K562 (cell line): ENCODE measurements around the gene E2F1. TPM values are rescaled to one million over a fixed set of nuclear protein-coding genes. Genes with fewer than 3 reads are reported as not detected.

Experiments
- ATAC-seq: fragments of 200-7000 bp; cut with Tn5 transposase; 3 replicates; pipeline ENCODE4 v1.9.1; 2020; ENCODE audit warnings: moderate library complexity
- BruUV-seq: library from RNA; stranded (reverse); fragments of 400-500 nt; replicated peaks from 2 replicates; lab custom pipeline; 2021; lab: Mats Ljungman, UMichigan
- CTCF ChIA-PET: fragments of 300-600 bp; formaldehyde crosslinking; extraction: SDS; loops from one replicate; lab custom pipeline; 2021; ENCODE audit warnings: low intra/inter-chr PET ratio; lab: Yijun Ruan, JAX
- POLR2A ChIA-PET: fragments of 300-600, 350-650 bp; sonication (Branson Sonifier 250); formaldehyde crosslinking; extraction: SDS; loops from one replicate; lab custom pipeline; 2021; ENCODE audit warnings: antibody characterized with exemption, inconsistent platforms; lab: Yijun Ruan, JAX
- DNase-seq, 4 experiments: peaks; one replicate each; pipeline versions ENCODE4 v3.0.0 to v3.0.0-alpha.2; 2011 to 2018; ENCODE audit warnings: low spot score in 3 of 4, mixed read lengths in 3 of 4; ENCODE audit errors: extremely low read depth in 1 of 4
- FAIRE-seq: peaks from 2 replicates; lab custom pipeline; 2011; peaks lifted over from hg19 to GRCh38; lab: Jason Lieb, UNC
- H2AFZ ChIP-seq: 2 replicates; pipeline ENCODE4 v1.6.0; 2011; ENCODE audit warnings: low read depth, low read length, control low read depth, inconsistent platforms
- H3K27ac ChIP-seq: fragments of 200-600 bp; 3 replicates; pipeline ENCODE4 v1.8.0; 2011; ENCODE audit warnings: low read depth, mild to moderate bottlenecking, control low read depth, inconsistent platforms, low read length, moderate library complexity, mixed read lengths; ENCODE audit errors: extremely low read depth
- H3K27me3 ChIP-seq, 2 experiments: fragments of 300-600 bp in 1 of 2; 2 replicates in 1 of 2; 3 replicates in 1 of 2; pipeline versions ENCODE4 v1.6.0 to v1.8.0; 2011; ENCODE audit warnings: inconsistent platforms in 2 of 2, low read length in 2 of 2, mild to moderate bottlenecking in 1 of 2, mixed read lengths in 1 of 2, moderate library complexity in 1 of 2; ENCODE audit not compliant: control insufficient read depth in 2 of 2, insufficient read depth in 2 of 2
- H3K36me3 ChIP-seq: fragments of 300-600 bp; 3 replicates; pipeline ENCODE4 v1.8.0; 2011; ENCODE audit warnings: mild to moderate bottlenecking, low read length, inconsistent platforms; ENCODE audit not compliant: control insufficient read depth, insufficient read depth
- H3K4me1 ChIP-seq, 2 experiments: fragments of 200-600 bp in 1 of 2; replicated peaks in 1 of 2; 2 replicates in 1 of 2; 3 replicates in 1 of 2; pipeline versions ENCODE4 v1.5.1 to v1.8.0; 2011; ENCODE audit warnings: inconsistent platforms in 2 of 2, low read length in 2 of 2, mild to moderate bottlenecking in 1 of 2, mixed read lengths in 1 of 2, moderate library complexity in 1 of 2; ENCODE audit not compliant: control insufficient read depth in 2 of 2, insufficient read depth in 2 of 2
- H3K4me2 ChIP-seq: 2 replicates; pipeline ENCODE4 v1.6.1; 2011; ENCODE audit warnings: low read length, control low read depth, inconsistent platforms, mixed read lengths; ENCODE audit not compliant: insufficient read depth
- H3K4me3 ChIP-seq: fragments of 200-600 bp; sonication (generic), shearing (Covaris generic); 2 replicates; pipeline ENCODE4 v1.5.1; 2016; ENCODE audit warnings: control low read depth, inconsistent platforms
- H3K79me2 ChIP-seq: fragments of 200-600 bp; 3 replicates; pipeline ENCODE4 v1.8.0; 2011; ENCODE audit warnings: low read length, inconsistent platforms; ENCODE audit not compliant: control insufficient read depth, insufficient read depth
- H3K9ac ChIP-seq, 2 experiments: 2 replicates each; pipeline versions ENCODE4 v1.6.0 to v1.6.1; 2011; ENCODE audit warnings: low read depth in 2 of 2, low read length in 2 of 2, control low read depth in 1 of 2, inconsistent platforms in 1 of 2, mild to moderate bottlenecking in 1 of 2, mixed read lengths in 1 of 2; ENCODE audit not compliant: insufficient read depth in 1 of 2
- H3K9me1 ChIP-seq: one replicate; pipeline ENCODE4 v1.6.0; 2011; ENCODE audit warnings: inconsistent platforms, mild to moderate bottlenecking, low read length, moderate library complexity; ENCODE audit not compliant: control insufficient read depth, insufficient read depth
- H3K9me3 ChIP-seq: replicated peaks from 2 replicates; pipeline ENCODE4 v1.5.1; 2011; ENCODE audit warnings: low read depth, low read length, inconsistent platforms; ENCODE audit not compliant: control insufficient read depth, insufficient read depth
- H4K20me1 ChIP-seq: replicated peaks from 2 replicates; pipeline ENCODE4 v1.6.1; 2011; ENCODE audit warnings: low read length, inconsistent platforms, mixed read lengths; ENCODE audit not compliant: control insufficient read depth, insufficient read depth
- CBX5 ChIP-seq: IDR thresholded peaks from 2 replicates; pipeline ENCODE4 v1.6.1; 2014; ENCODE audit warnings: low read depth, borderline replicate concordance
- CXXC5 ChIP-seq: fragments of 250-450 bp; sonication (Bioruptor Pico); IDR thresholded peaks from 2 replicates; pipeline ENCODE4 v1.8.0; 2022; ENCODE audit warnings: inconsistent platforms, mild to moderate bottlenecking, moderate library complexity
- ILK ChIP-seq: fragments of 450-650 bp; IDR thresholded peaks from 2 replicates; pipeline ENCODE4 v1.6.1; 2016; ENCODE audit warnings: missing genetic modification characterization, low read depth, mild to moderate bottlenecking, missing compliant biosample characterization, moderate library complexity, borderline replicate concordance
- MTF1 ChIP-seq: fragments of 250-450 bp; sonication (Bioruptor Pico); IDR thresholded peaks from 2 replicates; pipeline ENCODE4 v1.9.0; 2021; ENCODE audit warnings: moderate library complexity, mild to moderate bottlenecking, inconsistent platforms, borderline replicate concordance
- MYC ChIP-seq, 2 experiments: fragments of 250-450 bp in 1 of 2; sonication (Bioruptor Pico) in 1 of 2; IDR thresholded peaks; 2 replicates each; pipeline versions ENCODE4 v1.5.1 to v1.6.1; 2012 to 2021; ENCODE audit warnings: low read depth in 2 of 2, borderline replicate concordance in 1 of 2, improper control_type of control experiment in 1 of 2, low read length in 1 of 2, mild to moderate bottlenecking in 1 of 2, moderate library complexity in 1 of 2
- WGBS: fragments of 100-300 bp; shearing (Covaris generic); methylation state at CpG from one replicate; pipeline ENCODE4 v1.1.6; 2016; ENCODE audit warnings: low coverage, mixed read lengths; ENCODE audit not compliant: insufficient coverage; ENCODE audit errors: missing lambda C conversion rate; 5-methylcytosine and 5-hydroxymethylcytosine counted together
- in situ Hi-C: fragments of 300-500 bp; cut with MboI; formaldehyde crosslinking; loops from 4 replicates; pipeline ENCODE4 v1.15.0; 2018; ENCODE audit warnings: inconsistent platforms, mixed read lengths
- intact Hi-C: fragments of 100-400 bp; cut with micrococcal nuclease; formaldehyde crosslinking; loops from 2 replicates; pipeline ENCODE4 v1.14.2; 2022
- polyA plus RNA-seq, 8 experiments: library from polyadenylated mRNA; depleted of rRNA in 4 of 8; stranded (reverse) in 5 of 8; unstranded in 3 of 8; fragments of >200 nt; fragmentation: Nextera tagmentation in 2 of 8; fragmentation: Illumina TruSeq in 1 of 8; extraction: Ambion mirVana in 2 of 8; extraction: Trizol in 1 of 8; gene quantifications; 2 replicates each; pipeline versions ENCODE4 v1.2.1 to v1.2.3, GENCODE V29; 2011 to 2014; ENCODE audit warnings: inconsistent platforms in 1 of 8, missing spikeins in 1 of 8
- total RNA-seq, 7 experiments: library from RNA; depleted of rRNA in 6 of 7; stranded (reverse); fragments of >200 nt in 6 of 7; fragmentation: Illumina TruSeq in 2 of 7; extraction: Trizol in 2 of 7; gene quantifications; 2 replicates each; pipeline versions ENCODE4 v1.2.1 to v1.2.3, GENCODE V29; 2011 to 2021; ENCODE audit warnings: low replicate concordance in 1 of 7
- TF ChIP-seq, protein P1 (sequence below), 2 experiments: IDR thresholded peaks; 2 replicates each; pipeline ENCODE4 v1.6.1; 2011; ENCODE audit warnings: borderline replicate concordance in 1 of 2, control low read depth in 1 of 2, low read depth in 1 of 2, low read length in 1 of 2, mild to moderate bottlenecking in 1 of 2, mixed read lengths in 1 of 2, moderate library complexity in 1 of 2; ENCODE audit not compliant: insufficient read depth in 1 of 2, insufficient read length in 1 of 2, poor library complexity in 1 of 2, severe bottlenecking in 1 of 2; ENCODE audit errors: extremely low read depth in 1 of 2
- TF ChIP-seq, protein P2 (sequence below): fragments of 150-350 bp; IDR thresholded peaks from 2 replicates; pipeline ENCODE4 v1.6.1; 2014; ENCODE audit warnings: low read depth, mild to moderate bottlenecking, low read length, borderline replicate concordance

E2F1 gene
- total and polyA plus RNA-seq, 9 of the 15 experiments (the other 6 are each of a cell fraction or from before 2014, with no cell fraction given) = 0.14 to 30.6 (median 13.1) TPM

DNA sequence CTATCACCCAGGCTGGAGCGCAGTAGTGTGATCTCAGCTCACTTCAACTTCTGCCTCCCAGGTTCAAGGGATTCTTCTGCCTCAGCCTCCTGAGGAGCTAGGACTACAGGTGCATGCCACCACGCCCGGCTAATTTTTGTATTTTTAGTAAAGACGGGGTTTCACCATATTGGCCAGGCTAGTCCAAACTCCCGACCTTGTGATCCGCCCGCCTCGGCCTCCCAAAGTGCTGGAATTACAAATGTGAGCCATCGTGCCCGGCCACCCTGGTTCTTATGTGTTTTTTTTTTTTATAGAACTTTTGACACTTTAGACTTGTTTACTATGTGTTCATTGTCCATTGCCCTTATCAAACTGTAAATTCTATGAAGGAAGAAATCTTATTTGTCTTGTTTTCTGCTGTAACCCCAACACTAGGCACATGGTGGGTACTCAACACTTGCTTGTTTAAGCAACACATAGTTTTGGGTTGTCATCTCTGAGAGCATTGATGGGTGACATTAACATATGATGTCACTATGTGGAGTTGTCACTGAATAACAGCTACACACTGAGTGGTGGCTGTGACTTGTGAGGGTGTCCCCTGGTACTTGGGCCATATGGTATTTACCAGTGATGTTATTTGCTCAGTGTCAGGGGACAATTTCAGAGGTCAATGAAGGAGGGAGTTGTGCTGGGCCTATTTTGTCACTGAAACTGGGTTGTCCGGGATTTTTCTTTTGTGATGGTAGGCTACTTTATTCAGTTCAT, 35.4 kb upstream of the E2F1 start (continued):
- TF ChIP-seq, protein P1, sequence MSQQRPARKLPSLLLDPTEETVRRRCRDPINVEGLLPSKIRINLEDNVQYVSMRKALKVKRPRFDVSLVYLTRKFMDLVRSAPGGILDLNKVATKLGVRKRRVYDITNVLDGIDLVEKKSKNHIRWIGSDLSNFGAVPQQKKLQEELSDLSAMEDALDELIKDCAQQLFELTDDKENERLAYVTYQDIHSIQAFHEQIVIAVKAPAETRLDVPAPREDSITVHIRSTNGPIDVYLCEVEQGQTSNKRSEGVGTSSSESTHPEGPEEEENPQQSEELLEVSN (IDR thresholded peaks at IDR 0.05; ENCODE audit: borderline replicate concordance in 1 of 2, extremely low read depth in 1 of 2, insufficient read depth in 1 of 2, insufficient read length in 1 of 2, low read depth in 1 of 2, low read length in 1 of 2, poor library complexity in 1 of 2, severe bottlenecking in 1 of 2) = no peak

DNA sequence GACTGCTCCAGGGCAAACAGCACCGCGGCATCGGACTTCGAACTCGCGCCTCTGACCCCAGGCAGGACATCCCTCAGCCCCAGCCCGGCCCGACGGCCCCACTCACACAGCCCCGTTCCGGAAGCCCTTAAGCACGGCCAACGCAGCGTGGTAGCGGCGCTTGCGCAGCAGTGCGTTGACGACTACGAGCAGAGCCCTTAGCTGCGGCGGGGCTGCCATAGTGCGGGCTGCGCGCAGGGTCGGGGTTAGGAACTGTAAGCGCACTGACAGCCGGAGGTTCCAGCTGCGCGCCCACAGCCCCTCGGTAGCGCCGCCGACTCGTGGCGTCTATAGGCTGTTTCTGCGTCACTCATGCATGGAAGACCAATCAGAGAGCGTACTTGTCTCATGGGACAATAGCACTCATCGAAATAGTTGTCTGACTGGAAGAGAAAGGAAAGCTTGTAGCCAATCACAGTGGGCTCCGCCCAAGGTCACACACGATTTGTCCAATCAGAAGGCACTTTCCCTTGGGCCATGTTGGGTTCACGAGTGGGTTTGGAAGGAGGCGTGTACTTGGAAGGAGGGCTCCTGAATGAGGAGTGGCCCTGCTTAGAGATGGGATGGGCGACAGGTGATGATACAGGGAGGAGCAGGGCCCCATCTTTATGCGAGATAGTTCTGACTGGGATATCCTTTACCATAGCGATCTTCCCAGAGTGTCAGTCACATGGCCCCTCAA, 34.0 kb upstream of the E2F1 start, which contains the start of gene PXMP4:
TSS of gene PXMP4 (minus strand) at position 322 of the 721 bp plus-strand sequence. CDS start at position 219, 103 bp downstream.
- ChIA-PET POLR2A (interaction anchor here (0.8 to 1.7 kb wide), 12 partner anchors 9 to 366 kb away, joined by 3 to 7 read pairs (median 4); partner anchors contain the start of genes ACTL10 and ZNF341), CTCF (no interaction called here)
- H3K27ac ChIP-seq = peak within 1 kb of the TSS; percentile 74
- intact Hi-C loops = no loop called here
- H2AFZ ChIP-seq = peak within 1 kb of the TSS; percentile 97
- no peaks in the 10 kb centered on the region for H4K20me1 ChIP-seq
- H3K4me3 ChIP-seq = peak within 1 kb of the TSS; percentile 76
- H3K9ac ChIP-seq = peak within 1 kb of the TSS; percentile 82 to 92
- H3K4me2 ChIP-seq = peak within 1 kb of the TSS; percentile 92
- in situ Hi-C loops = no loop called here
- H3K9me1 ChIP-seq = no peaks in the 10 kb centered on the region
- H3K79me2 ChIP-seq = peaks cover 11% of the 10 kb centered on the region; the same call in 2 of the 3 replicates
- H3K4me1 ChIP-seq = peaks cover 7 to 14% of the 10 kb centered on the region in 2 experiments; a peak in 4 of 5 replicates
- 5% methylated on average over 45 of the region's 46 CpGs for WGBS
- no peaks in the 10 kb centered on the region for H3K36me3 ChIP-seq
- FAIRE-seq (peak; percentile 100), ATAC-seq (peak; percentile 99), DNase-seq (peak; percentile 94 to 98 (median 96))
- no peaks in the 10 kb centered on the region for H3K9me3 ChIP-seq
- no peaks in the 10 kb centered on the region for H3K27me3 ChIP-seq
- no TSS peak for BruUV-seq
- TF ChIP-seq, protein P2, sequence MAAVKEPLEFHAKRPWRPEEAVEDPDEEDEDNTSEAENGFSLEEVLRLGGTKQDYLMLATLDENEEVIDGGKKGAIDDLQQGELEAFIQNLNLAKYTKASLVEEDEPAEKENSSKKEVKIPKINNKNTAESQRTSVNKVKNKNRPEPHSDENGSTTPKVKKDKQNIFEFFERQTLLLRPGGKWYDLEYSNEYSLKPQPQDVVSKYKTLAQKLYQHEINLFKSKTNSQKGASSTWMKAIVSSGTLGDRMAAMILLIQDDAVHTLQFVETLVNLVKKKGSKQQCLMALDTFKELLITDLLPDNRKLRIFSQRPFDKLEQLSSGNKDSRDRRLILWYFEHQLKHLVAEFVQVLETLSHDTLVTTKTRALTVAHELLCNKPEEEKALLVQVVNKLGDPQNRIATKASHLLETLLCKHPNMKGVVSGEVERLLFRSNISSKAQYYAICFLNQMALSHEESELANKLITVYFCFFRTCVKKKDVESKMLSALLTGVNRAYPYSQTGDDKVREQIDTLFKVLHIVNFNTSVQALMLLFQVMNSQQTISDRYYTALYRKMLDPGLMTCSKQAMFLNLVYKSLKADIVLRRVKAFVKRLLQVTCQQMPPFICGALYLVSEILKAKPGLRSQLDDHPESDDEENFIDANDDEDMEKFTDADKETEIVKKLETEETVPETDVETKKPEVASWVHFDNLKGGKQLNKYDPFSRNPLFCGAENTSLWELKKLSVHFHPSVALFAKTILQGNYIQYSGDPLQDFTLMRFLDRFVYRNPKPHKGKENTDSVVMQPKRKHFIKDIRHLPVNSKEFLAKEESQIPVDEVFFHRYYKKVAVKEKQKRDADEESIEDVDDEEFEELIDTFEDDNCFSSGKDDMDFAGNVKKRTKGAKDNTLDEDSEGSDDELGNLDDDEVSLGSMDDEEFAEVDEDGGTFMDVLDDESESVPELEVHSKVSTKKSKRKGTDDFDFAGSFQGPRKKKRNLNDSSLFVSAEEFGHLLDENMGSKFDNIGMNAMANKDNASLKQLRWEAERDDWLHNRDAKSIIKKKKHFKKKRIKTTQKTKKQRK = peak; percentile 91; the same call in 1 of the 2 replicates
- TF ChIP-seq ILK (tag) (no peak), MTF1 (CRISPR knock-in tag) (no peak), MYC (IDR thresholded peaks at IDR 0.05; ENCODE audit: low read depth, low read length) (peak; percentile 39), MYC (CRISPR knock-in tag; IDR thresholded peaks at IDR 0.05; ENCODE audit: borderline replicate concordance, low read depth) (no peak), CBX5 (no peak), CXXC5 (CRISPR knock-in tag) (peak; percentile 90)
